ENCODE results near the gene NMRK2. TPM values are rescaled to one million over a fixed set of nuclear protein-coding genes. Genes with fewer than 3 reads are reported as not detected.

The NMRK2 gene
- polyA plus RNA-seq, 3 donors, result not detected

GRCh38 chr19:3981373-3981735 lies 48.5 kb downstream of the NMRK2 start:
- Mint-ChIP-seq H3K4me3 (no peak overlapping the region), H3K9me3 (peaks cover 0 to 2% (median 0%) of the 10 kb centered on the region in 7 donors), H3K27me3 (ENCODE audit: low read depth in 3 of 3) (no peaks in the 10 kb centered on the region), H3K27ac (peak overlapping the region in 2 of 7 donors; percentile 5 to 36), H3K4me1 (peaks cover 24% of the 10 kb centered on the region), H3K36me3 (peaks cover 71 to 79% of the 10 kb centered on the region in 2 donors)
- no peak for TF ChIP-seq CTCF (IDR thresholded peaks at IDR 0.05)
- H2AFZ ChIP-seq (ENCODE audit: insufficient read depth, low read depth, low read length, poor library complexity, severe bottlenecking), result no peak overlapping the region
- H3K36me3 ChIP-seq (replicated peaks in 1 of 2; ENCODE audit: control insufficient read depth in 1 of 2, insufficient read depth in 2 of 2, low read length in 2 of 2), result peaks cover 77 to 80% of the 10 kb centered on the region in 2 donors
- no peak overlapping the region for H3K9ac ChIP-seq (ENCODE audit: insufficient read depth, low read length, poor library complexity, severe bottlenecking)
- peaks cover 21 to 26% of the 10 kb centered on the region in 2 donors for H3K4me1 ChIP-seq (ENCODE audit: control insufficient read depth in 1 of 2, insufficient read depth in 2 of 2, low read length in 2 of 2)
- intact Hi-C loops (cut with micrococcal nuclease), result no loop called here
- H3K4me2 ChIP-seq (replicated peaks; ENCODE audit: extremely low read depth, low read length, poor library complexity, severe bottlenecking), result no peak overlapping the region
- no peak for DNase-seq
- 91% methylated on average over 6 of the region's 10 CpGs for WGBS (ENCODE audit: insufficient coverage)
- no peaks in the 10 kb centered on the region for H3K9me3 ChIP-seq (replicated peaks in 1 of 2; ENCODE audit: control insufficient read depth in 1 of 2, insufficient read depth in 1 of 2, low read length in 2 of 2)
- peaks cover 76% of the 10 kb centered on the region for H3K79me2 ChIP-seq (ENCODE audit: insufficient read depth, low read length)
- H3K27me3 ChIP-seq (ENCODE audit: control insufficient read depth in 2 of 2, insufficient read depth in 2 of 2, low read length in 2 of 2), result no peaks in the 10 kb centered on the region
- no peak overlapping the region for H3K4me3 ChIP-seq (replicated peaks in 1 of 3; ENCODE audit: low read depth in 2 of 3, low read length in 3 of 3)
- peak overlapping the region in 1 of 2 donors; percentile 9 for H3K27ac ChIP-seq (ENCODE audit: low read depth in 1 of 2, low read length in 2 of 2)
- peaks cover 93% of the 10 kb centered on the region for H4K20me1 ChIP-seq (ENCODE audit: insufficient read depth, low read length)

- no peak overlapping the region for H3K4me2 ChIP-seq (replicated peaks; ENCODE audit: extremely low read depth, low read length, poor library complexity, severe bottlenecking)
- H4K20me1 ChIP-seq (ENCODE audit: insufficient read depth, low read length), result peaks cover 90% of the 10 kb centered on the region
- peaks cover 28 to 32% of the 10 kb centered on the region in 2 donors for H3K4me1 ChIP-seq (ENCODE audit: control insufficient read depth in 1 of 2, insufficient read depth in 2 of 2, low read length in 2 of 2)
- 98% methylated on average over 31 of the region's 39 CpGs for WGBS (ENCODE audit: insufficient coverage)
- H3K9me3 ChIP-seq (replicated peaks in 1 of 2; ENCODE audit: control insufficient read depth in 1 of 2, insufficient read depth in 1 of 2, low read length in 2 of 2), result no peaks in the 10 kb centered on the region
- peaks cover 0 to 2% (median 0%) of the 10 kb centered on the region in 7 donors for H3K9me3 Mint-ChIP-seq
- peak overlapping the region in 3 of 7 donors; percentile 10 to 54 (median 41) for H3K27ac Mint-ChIP-seq
- H3K9ac ChIP-seq (ENCODE audit: insufficient read depth, low read length, poor library complexity, severe bottlenecking), result no peak overlapping the region
- no peaks in the 10 kb centered on the region for H3K27me3 Mint-ChIP-seq (ENCODE audit: low read depth in 3 of 3)
- H3K36me3 Mint-ChIP-seq, result peaks cover 64 to 73% of the 10 kb centered on the region in 2 donors
- no peak overlapping the region for H3K4me3 Mint-ChIP-seq
- no peak overlapping the region for H3K4me3 ChIP-seq (replicated peaks in 1 of 3; ENCODE audit: low read depth in 2 of 3, low read length in 3 of 3)
- H3K4me1 Mint-ChIP-seq, result peaks cover 31% of the 10 kb centered on the region
- peaks cover 76% of the 10 kb centered on the region for H3K79me2 ChIP-seq (ENCODE audit: insufficient read depth, low read length)
- peaks cover 71 to 74% of the 10 kb centered on the region in 2 donors for H3K36me3 ChIP-seq (replicated peaks in 1 of 2; ENCODE audit: control insufficient read depth in 1 of 2, insufficient read depth in 2 of 2, low read length in 2 of 2)
- TF ChIP-seq CTCF (IDR thresholded peaks at IDR 0.05), result no peak
- no peak for DNase-seq
- intact Hi-C loops (cut with micrococcal nuclease), result no loop called here
- no peak overlapping the region for H2AFZ ChIP-seq (ENCODE audit: insufficient read depth, low read depth, low read length, poor library complexity, severe bottlenecking)
- H3K27ac ChIP-seq (ENCODE audit: low read depth in 1 of 2, low read length in 2 of 2), result peak overlapping the region in 1 of 2 donors; percentile 14
- no peaks in the 10 kb centered on the region for H3K27me3 ChIP-seq (ENCODE audit: control insufficient read depth in 2 of 2, insufficient read depth in 2 of 2, low read length in 2 of 2)
These were observed 49.1 kb downstream of the NMRK2 start for GRCh38 chr19:3981736-3982681.
